Astrocyte of the cerebellum (primary cell): ENCODE data around the gene SIPA1.
"Not testable (repeated sequence)": the region's sequence is repeated elsewhere in the genome, so short reads cannot be mapped to it uniquely, and the experiment has no call there.

Experiments
- DNase-seq: peaks from one replicate; pipeline ENCODE4 v3.0.0-alpha.2; 2011; ENCODE audit warnings: low read depth
- H3K4me3 ChIP-seq: 2 replicates; pipeline ENCODE4 v1.5.1; 2011; ENCODE audit warnings: mild to moderate bottlenecking, low read depth, low read length, moderate library complexity
- CTCF ChIP-seq: IDR thresholded peaks from 2 replicates; pipeline ENCODE4 v1.5.1; 2012; ENCODE audit warnings: low read length, low read depth, moderate library complexity, mild to moderate bottlenecking; ENCODE audit errors: missing control alignments
- in situ Hi-C: cut with HindIII; loops from 2 replicates; pipeline ENCODE4 v1.10.0; 2017; ENCODE audit warnings: low sequenced_read_pairs

The SIPA1 gene

GRCh38 chr11:65634109-65634436, 3.8 kb upstream of the SIPA1 start:
- no peak overlapping the region for H3K4me3 ChIP-seq
- TF ChIP-seq CTCF: no peak
- in situ Hi-C loops: no loop called here

GRCh38 chr11:65634440-65634839, 3.5 kb upstream of the SIPA1 start:
- in situ Hi-C loops: no loop called here

More at GRCh38 chr11:65634109-65634436, 3.8 kb upstream of the SIPA1 start:
- no peak for DNase-seq

GRCh38 chr11:65634905-65635731, 2.8 kb upstream of the SIPA1 start:
- in situ Hi-C loops: no loop called here
- DNase-seq: no peak
- H3K4me3 ChIP-seq: no peak overlapping the region
- no peak for TF ChIP-seq CTCF

More at GRCh38 chr11:65634440-65634839, 3.5 kb upstream of the SIPA1 start:
- no peak overlapping the region for H3K4me3 ChIP-seq
- no peak for DNase-seq
- no peak for TF ChIP-seq CTCF

- no peak overlapping the region for H3K4me3 ChIP-seq
- in situ Hi-C loops: no loop called here
- no peak for DNase-seq
- TF ChIP-seq CTCF: no peak
Measured at GRCh38 chr11:65636108-65637031, 1.5 kb upstream of the SIPA1 start.

GRCh38 chr11:65637032-65637557, 806 bp upstream of the SIPA1 start:
- no peak for DNase-seq
- in situ Hi-C loops: no loop called here
- H3K4me3 ChIP-seq: no peak overlapping the region
- no peak for TF ChIP-seq CTCF

GRCh38 chr11:65639228-65639597, 1.3 kb downstream of the SIPA1 start:
- in situ Hi-C loops, DNase-seq: not testable (repeated sequence)
- peak overlapping the region; percentile 74 for H3K4me3 ChIP-seq
